Tibial nerve (tissue), 4 donors: ENCODE results near the gene STXBP6.

ENCODE experiments used
- CTCF ChIP-seq, 5 experiments: fragments of 200-600 bp in 3 of 5; fragments of 450-650 bp in 2 of 5; sonication (generic) in 3 of 5; IDR thresholded peaks; one replicate each; pipeline ENCODE4 v1.5.1; 2016 to 2019; ENCODE audit warnings: antibody characterized with exemption in 5 of 5, mild to moderate bottlenecking in 3 of 5, moderate library complexity in 2 of 5
- EP300 ChIP-seq, 2 donors: sonication (generic); formaldehyde crosslinking; IDR thresholded peaks; one replicate each; pipeline ENCODE4 v1.6.1; 2017; ENCODE audit warnings: antibody characterized with exemption in 2 of 2, mild to moderate bottlenecking in 1 of 2
- POLR2A ChIP-seq, 2 donors: fragments of 450-650 bp; IDR thresholded peaks; one replicate each; pipeline ENCODE4 v1.6.1; 2017; ENCODE audit warnings: antibody characterized with exemption in 2 of 2, mild to moderate bottlenecking in 2 of 2, moderate library complexity in 2 of 2

GRCh38 chr14:24798911-24799462 lies 251.0 kb downstream of the STXBP6 start:
- no peak for TF ChIP-seq CTCF (IDR thresholded peaks at IDR 0.05)
- TF ChIP-seq EP300 (IDR thresholded peaks at IDR 0.05) = no peak
- no peak for TF ChIP-seq POLR2A (IDR thresholded peaks at IDR 0.05)
